ENCODE measurements around the gene TYK2. TPM values are rescaled to one million over a fixed set of nuclear protein-coding genes. Genes with fewer than 3 reads are reported as not detected.
"Not testable (repeated sequence)": the region's sequence is repeated elsewhere in the genome, so short reads cannot be mapped to it uniquely, and the experiment has no call there.

Gene TYK2
- polyA plus RNA-seq, 1 donor = 133 TPM

DNA sequence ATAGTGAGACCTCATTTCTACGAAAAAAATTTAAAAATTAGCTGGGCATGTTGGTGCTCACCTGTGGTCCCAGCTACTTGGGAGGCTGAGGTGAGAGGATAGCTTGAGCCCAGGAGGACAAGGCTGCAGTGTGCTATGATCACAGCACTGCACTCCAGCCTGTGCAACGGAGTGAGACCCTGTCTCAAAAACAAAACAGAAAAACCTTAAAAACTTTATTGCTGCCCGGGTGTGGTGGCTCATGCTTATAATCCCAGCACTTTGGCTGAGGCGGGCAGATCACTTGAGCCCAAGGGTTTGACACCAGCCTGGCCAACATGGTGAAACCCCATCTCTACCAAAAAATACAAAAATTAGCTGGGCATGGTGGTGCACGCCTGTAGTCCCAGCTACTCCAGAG, 30.9 kb upstream of the TYK2 start:
- DNase-seq = not testable (repeated sequence)

DNA sequence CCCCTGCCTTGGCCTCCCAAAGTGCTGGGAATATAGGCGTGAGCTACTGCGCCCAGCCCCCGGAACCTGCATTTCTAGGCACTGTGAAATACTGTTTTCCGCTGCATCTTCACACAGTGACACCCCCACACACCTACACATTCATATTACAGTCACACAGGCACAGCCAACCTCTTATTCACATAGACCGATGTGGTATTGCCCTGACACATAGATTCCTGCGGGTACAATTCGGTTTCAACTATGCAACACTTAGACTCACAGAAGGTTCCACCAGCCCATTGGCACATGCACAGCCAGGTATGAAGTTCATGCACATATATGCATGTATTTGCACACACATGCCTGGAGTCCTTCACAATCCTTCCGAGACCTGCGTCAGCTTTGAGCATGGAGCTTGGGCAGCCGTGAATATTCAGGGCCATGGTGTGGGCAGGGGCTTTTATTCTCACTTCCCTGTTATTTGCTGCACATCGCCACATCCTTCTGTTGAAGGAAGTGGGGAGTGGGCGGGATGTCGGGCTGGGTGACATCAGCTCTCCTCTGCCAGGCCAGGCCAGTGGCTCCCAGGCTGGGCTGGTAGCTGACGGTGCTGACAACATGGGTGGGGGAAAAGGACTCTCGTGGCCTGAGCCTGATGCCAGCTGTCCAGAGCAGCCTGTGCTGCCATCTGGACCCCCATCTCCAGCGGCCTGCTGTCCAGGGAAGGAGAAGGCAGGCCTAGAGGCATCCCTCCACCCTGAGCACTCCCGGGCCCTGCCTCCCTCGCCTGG, 28.3 kb upstream of the TYK2 start:
- DNase-seq = no peak

DNA sequence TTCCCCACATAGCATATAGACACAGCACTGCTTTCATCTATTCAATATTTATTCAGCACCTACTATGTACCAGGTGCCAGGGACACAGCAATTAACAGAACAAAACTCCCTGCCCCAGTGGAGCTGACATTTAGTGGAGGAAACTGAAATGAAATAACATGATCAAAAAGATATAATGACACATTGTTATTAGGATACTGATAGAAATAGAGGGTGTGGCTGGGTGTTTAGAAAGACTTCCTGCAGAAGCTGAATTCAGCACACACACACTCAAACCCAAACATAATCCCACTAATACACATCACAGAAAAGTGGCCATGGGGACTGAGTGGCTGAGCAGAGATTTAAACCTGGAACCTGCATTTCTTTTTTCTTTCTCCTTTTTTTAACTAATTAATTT, 26.7 kb upstream of the TYK2 start:
- no peak for DNase-seq

DNA sequence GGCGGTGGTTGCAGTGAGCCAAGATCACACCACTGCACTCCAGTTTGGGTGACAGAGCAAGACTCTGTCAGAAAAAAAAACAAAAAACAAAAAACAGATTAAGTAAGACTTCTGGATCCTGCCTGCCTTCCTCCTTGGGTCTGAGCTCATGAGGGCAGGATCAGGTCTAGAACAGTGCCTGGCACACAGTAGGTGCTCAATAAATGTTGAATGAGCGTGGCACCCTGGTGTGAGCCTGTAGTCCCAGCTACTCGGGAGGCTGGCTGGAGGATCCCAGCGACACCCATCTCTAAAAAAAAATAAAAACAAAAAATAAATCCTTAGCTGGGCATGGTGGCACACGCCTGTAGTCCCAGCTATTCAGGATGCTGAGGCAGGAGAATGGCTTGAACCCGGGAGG, 25.8 kb upstream of the TYK2 start:
- no peak for DNase-seq

DNA sequence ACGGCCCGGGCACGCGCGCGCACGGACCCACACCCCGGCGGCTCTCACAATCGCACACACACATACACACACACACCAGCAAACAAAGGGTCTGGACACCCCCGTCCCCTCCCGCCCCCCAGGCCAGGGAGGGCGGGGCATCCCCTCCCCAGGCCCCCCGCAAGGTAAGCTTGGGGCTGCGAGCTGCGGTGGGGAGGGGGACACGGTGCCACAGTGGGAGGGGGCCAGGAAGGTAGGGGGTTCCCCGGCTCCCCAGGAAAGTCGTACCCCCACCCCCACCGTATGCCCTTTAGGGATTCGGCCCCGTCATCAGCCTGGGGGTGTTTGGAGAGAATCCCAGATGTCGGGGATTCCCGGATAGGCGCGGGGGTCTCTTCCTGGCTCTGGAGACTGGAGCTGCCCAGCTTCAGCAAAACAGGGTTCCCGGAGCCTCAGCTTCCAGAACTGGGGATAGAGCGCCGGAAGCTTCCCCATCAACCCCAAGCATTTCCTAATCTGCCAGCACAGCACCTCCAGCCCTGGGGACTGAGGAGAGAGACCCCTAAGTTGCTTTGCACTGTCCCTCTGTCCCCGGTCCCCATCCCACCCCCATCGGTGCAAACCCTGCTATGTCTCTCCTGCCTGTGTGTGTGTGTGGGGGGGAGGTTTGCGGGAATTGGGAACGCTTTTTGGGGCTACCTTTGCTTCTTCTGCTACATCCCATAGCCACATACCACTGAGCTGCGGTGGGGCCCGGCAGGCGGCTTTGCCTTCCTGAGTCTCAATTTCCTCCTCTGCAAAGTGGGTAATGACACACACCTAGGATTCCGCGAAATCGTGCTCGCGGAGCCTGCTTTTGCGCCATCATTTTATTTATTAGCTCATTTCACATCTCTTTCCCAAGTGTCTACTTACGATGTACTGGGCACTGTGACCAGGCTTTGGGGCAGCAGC, 24.8 kb upstream of the TYK2 start:
- DNase-seq = no peak

DNA sequence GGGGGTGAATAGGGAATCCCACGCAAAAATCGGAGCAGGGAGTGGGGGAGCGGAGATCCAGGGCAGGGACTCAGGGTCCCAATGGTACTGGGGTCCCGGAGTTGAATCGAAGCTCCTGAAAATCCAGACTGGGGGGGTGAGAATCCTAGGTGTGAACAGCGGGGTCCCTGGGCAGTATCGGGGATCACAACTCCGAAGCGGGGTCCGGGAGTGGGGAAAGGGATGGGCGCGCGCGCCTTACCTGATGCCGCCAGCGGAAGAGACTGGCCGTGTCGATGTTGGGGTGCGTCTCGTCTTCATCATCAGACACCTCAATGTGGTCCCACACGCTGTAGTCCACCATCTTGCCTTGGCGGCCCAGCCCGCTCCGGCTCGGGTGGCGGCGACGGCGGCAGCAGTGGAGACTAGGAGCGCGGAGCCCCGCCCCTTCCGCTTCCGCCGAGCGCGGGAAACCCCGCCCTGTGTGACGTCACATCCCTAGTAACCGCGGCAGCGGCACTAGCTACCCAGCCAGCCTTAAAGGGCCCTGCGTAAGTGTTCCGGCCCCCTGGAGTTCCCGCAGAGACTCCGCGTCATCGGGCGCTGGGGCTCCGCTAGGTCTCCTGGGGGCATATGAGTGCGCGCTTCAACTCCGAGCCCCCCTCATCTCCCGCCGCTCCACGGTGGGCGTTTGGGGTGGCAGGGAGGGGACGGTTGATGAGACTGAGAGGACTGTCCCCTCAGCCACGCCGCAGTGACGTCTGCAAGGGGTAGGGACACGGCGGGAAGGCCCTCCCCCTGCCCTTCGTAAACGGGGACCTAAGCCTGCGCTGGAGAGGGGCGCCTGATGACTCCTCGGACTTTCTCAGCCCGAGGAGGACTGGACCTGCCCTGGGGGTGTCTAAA, 23.0 kb upstream of the TYK2 start, which contains the start of gene CDC37:
Gene CDC37 (minus strand): TSS at position 406 of the 885 bp plus-strand sequence. CDS start 63 bp downstream, at position 343.
- peak; percentile 97 for DNase-seq

DNA sequence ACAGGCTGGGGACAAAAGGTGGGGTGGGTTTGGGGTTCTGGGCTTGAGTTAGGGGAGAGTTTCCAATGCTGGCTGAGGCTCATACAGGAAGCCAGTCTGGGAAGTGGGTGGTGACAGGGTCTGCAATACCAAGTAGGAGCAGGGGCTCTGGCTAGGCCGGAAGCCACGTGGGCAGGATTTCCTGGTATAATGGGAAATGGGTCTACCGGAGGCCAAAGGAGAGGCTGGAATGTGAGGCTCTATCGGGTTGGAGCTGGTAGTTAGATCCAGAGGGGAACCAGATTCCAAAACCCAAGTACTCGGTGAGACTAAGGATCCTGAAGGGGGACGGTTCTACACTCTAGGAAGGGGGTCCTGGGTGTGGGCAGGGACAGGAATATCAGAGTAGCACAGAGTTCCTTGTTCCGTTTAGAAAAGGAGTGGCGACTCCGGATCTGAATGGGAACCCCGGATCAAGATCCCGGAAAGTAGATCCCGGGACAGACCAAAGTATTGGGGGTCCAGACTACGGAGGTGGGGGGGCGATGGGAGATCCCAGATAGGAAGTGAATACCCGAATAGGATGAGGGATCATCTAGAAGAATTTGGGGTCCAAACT, 22.2 kb upstream of the TYK2 start:
- DNase-seq = no peak

DNA sequence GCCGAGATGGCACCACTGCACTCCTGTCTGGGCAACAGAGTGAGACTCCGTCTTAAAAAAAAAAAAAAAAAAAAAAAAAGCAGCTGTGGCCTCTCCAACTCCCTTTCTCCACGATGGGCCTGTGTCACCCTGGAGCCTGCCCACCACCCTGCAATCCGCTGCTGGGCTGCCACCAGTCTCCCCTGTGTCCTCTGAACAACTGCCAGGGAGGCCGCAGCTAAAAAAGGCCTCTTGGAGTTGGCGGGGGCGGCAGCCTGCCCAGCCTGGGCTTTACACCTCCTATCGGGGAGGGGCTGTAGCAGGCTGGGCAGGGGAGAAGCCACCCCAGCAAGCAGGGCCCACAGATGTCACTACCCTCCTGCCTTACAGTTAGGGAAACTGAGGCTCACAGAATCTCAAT, 19.5 kb upstream of the TYK2 start:
- no peak for DNase-seq

DNA sequence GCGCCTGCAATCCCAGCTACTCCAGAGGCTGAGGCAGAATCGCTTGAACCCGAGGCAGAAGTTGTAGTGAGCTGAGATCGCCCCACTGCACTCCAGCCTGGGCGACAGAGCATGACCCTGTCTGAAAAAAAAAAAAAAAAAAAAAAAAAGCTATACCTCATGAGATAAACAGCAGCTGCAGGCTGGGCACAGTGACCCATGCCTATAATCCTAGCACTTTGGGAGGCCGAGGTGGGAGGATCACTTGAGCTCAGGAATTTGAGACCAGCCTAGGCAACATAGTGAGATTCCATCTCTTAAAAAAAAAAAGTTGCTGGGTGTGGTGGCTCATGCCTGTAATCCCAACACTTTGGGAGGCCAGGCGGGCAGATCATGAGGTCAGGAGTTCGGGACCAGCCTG, 19.0 kb upstream of the TYK2 start:
- not testable (repeated sequence) for DNase-seq

DNA sequence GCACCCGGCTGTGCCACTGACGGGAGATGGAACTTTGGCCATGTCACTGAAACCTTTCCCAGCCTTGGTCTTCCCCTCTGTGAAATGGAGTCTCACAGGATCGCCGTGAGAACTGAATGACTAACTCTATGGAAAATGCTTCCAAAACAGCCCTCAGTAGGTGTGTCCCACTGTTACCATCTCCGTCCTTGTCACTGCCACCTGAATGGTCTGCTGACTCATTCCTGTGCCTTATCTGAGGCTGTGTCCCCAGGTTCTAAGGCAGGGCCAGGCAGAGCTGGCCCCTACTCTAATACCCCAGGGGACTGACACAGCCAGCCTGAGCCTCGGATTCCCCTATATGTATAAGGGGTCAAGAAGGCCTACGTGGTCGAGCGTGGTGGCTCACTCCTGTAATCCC, 18.4 kb upstream of the TYK2 start:
- no peak for DNase-seq

DNA sequence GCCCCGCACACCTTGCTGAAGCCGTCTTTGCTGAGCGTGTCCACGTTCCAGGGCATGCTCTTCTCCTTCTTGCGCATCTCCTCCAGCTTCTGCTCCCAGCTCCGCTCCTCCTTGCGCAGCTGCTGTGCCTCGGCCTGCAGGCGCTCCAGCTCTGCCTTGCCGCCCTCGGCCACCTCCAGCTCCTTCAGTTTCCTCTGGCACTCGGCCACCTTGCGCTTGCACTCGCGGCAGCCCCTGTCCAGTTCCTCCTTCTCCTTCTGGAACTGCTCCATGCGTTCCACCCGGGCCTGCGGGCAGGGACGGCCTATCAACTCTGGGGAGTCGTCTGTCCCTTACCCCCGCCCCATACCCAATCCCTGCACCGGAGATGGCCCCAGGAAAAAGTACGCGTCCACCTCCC, 15.5 kb upstream of the TYK2 start:
- DNase-seq = no peak

DNA sequence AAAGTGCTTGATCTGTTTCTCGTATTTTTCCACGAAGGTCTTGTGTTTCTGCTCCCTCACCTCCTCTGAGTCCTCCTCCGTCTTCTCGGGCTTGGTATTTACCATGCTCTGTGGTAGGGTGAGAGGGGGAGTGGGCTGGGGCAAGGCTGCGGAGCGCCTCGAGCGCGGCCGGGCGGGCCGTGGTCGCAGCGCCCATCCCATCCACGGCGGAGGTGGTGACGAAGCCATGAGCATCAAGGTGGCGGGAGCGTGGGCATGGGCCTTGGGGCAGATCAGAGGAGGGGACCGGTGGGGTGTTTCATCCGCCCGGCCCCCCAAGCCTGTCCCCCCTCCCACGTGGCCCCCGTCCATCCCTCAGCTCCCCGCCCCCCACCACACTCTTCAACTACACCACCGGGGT, 15.1 kb upstream of the TYK2 start:
- DNase-seq = no peak

DNA sequence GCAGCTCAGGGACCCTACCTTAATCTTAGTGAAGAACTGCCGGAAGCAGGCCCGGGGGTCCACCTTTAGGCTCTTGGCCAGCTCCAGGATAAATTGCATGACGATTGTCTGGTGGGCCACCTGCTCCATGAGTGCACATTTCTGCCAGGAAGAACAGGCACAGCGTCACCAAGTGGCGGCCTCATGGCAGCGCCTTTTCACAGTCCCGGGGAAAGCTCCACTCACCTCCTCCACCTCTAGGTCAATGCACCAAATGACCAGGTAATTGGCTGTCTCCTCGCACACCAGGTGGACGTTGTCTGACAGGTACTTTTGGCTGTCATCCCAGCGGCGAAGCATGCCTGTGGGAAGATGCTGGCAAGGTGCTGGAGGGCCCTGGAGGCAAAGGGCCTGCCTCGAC, 14.6 kb upstream of the TYK2 start:
- no peak for DNase-seq

DNA sequence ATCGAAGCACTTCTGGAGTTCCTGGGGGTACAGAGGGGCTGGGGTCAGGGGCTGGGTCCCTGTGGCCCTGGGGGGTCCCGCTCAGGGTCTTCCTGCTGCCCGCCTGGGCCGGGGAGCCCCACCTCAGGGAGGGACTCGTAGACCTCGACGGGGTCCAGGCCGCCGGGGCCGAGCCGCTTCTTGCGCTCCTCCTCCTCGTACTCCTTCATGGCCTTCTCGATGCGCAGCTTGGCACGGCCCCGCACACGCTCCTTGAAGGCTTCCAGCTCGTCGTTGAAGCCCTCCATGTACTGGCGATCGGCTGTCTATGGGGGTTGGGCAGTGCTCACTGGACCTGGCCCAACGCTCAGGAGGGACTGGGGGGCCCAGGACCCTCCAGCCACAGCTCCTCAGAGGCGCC, 12.8 kb upstream of the TYK2 start:
- DNase-seq = no peak

DNA sequence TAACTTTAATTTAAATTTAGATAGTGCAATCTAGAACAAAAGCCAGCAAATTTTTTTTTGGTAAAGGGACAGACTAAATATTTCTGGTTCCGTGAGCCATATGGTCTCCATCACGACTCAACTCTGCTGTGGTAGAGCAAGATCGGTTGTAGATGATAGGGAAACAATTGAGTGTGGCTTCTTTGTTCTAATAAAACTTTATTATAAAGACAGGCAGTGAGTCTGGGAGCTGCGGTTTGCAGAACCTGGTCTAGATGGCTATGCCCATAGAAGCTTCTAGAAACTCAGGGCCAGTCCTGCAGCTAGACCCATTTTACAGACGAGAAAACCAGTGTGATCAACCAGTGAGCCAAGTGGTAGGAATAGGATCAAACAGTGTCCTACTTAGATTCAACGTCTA, 11.7 kb upstream of the TYK2 start:
- DNase-seq = no peak

DNA sequence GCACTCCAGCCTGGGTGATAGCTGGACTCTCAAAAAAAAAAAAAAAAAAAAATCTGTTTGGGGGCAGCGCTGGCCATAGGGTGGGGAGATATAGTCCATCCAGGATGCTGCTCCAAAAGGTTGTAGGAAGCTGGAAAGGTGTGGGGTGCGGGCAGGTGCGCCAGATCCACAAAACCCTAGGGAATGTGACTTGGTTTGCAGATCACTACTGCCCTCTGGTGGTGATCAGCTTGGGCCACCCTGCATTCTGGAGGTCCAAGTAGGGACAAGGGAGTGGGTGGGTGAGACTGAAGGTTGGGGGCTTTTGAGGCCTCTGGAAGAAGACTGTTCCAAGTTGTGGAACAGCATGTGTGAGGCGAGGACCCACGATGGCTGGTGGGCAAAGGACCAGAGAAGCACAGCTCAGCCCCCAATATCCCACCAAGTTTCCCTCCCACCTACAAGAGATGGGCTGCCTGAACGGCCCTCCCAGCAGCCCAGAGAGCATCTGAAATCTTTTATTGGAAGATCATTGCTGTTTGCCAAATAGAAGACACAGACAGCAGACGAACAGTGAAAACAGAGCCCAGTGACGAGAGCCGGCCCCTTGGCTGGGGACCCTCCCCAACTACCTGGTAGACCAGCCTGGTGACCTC, 10.4 kb upstream of the TYK2 start:
- peak; percentile 53 for DNase-seq

DNA sequence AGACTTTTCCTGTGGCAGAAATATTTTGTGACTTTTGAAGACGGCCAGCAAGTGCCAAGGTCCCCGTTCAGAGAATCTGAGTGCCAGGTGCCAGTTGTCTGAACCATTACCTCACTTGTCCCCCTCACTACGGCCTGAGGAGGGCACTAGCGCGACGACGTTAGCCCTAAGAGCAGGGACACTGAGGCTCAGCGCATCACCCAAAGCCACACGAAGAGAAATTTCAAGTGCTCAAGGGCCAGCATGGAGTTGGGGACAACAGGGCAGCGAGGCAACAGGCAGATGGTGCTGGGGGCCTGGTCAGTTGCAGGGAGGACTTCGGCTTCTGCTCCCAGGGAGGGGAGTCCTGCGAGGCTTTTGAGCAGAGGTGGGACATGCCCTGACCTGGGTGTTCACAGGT, 9.5 kb upstream of the TYK2 start:
- no peak for DNase-seq

DNA sequence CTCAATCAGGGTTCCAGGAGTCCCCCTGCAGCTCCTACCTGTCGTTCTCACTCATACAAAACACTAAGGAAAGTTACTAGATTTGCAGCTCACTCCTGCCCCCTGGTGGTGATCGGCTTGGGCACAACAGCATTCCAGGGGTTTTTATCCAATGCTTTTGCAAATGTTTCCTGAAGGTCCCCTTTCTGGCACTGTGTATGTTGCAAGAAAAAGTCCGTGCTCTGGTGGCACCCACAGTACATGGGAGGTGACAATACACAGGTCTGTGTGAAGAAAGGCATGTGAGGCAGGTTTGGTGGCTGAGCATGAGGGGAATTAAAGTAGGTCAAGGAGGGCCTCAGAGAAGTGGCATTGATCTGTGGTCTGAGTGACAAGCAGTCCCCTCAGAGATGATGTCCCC, 8.6 kb upstream of the TYK2 start:
- DNase-seq = peak; percentile 87

DNA sequence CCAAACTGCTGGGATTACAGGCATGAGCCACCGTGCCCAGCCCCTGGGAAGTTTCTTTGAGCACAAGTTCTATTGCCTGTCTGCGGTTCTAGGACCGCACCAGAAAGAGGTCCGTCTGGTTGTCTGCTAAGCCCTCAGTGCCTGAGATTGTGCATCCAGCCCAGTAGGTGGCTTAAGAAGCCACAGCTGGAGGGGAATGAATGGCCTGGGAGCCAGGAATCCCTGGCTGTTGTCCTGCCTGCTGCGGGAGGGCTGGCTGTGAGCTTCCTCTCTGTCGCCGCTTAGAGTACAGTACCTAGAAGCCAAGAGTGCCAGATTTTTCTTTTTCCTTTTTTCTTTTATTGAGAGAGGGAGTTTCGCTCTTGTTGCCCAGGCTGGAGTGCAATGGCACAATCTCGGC, 4.2 kb upstream of the TYK2 start:
- DNase-seq = no peak

DNA sequence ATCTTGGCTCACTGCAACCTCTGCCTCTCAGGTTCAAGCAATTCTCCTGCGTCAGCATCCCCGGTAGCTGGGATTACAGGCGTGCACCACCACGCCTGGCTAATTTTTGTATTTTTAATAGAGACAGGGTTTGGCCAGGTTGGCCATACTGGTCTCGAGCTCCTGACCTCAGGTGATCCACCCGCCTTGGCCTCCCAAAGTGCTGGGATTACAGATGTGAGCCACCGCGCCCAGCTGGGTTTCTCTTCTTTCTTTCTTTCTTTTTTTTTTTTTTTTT, 2.8 kb upstream of the TYK2 start:
- not testable (repeated sequence) for DNase-seq

DNA sequence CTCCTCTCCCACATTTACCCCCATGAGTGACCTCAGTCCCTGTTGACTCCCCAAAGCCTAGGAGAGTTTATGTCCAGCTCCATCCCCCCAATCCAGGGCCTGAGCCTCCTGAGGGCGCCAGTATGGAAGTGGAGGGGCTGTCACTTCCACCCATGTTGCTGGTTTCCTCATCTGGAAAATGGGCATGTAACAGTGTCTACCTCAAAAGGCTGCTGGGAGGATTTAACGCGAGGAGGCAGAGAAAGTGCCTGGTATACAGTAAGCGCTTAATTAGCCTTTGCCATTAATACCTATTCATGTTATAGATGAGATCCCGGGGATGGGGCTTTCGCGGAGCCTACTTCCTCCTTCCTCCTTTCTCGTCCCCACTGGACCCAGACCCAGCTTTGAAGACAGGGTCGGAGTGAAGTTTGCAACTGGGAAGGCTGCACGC, 476 bp downstream of the TYK2 start:
- peak; percentile 3 for DNase-seq

DNA sequence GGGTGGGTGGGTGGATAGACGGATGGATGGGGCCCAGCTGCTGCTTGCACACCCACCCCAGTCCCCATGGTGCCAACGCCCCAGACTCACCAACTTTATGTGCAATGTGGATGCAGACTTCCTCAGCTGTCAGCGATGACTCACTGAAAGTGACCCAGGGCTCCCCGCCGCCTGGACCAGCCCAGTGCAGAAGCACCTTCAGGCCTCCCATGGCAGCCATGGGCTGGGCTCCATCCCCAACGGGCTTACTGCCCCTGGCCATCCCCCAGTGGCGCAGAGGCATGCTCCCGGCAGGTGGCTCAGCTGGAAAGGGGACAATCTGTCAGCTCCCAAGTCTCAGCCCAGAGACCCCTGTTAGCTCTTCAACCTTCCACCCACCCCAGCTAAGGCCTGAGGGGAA, 2.2 kb downstream of the TYK2 start:
- no peak for DNase-seq

All from left kidney (tissue), 2 donors.